Fibroblast of skin of scalp (primary cell): ENCODE measurements around the gene H2BK1.

Experiments
- DNase-seq: peaks from one replicate; pipeline ENCODE4 v3.0.0-alpha.2; 2013

Gene H2BK1

DNA sequence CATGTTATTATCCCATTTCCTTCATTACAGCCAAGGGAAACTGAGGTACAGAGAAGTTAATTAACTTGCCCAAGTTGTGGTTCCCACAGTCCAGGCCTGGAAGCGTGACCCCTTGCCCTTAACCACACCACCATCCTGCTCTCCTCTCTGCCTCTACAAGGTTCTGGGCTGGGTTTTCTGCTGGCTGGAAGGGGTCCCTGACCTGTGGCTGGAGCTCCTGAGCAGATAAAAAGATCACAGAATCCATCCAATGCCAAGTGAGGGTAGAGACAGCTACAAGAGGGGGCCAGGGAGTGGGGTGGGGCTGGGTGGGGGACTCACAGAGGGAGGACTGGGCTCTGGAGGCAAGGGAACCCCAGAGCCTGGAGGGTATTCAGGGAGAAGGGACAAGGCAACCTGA, 33.0 kb downstream of the H2BK1 start:
- no peak for DNase-seq

GRCh38 chr7:151176401-151176800, 33.9 kb downstream of the H2BK1 start:
- DNase-seq, result no peak

- DNase-seq, result no peak
Observed at GRCh38 chr7:151175793-151176311, 34.4 kb downstream of the H2BK1 start.

- DNase-seq, result no peak
Observed at GRCh38 chr7:151175047-151175792, 35.1 kb downstream of the H2BK1 start.

GRCh38 chr7:151174246-151175046, 35.8 kb downstream of the H2BK1 start:
- DNase-seq, result peak; percentile 18

- DNase-seq, result no peak
Observed at GRCh38 chr7:151173386-151174245, 36.7 kb downstream of the H2BK1 start.

- DNase-seq, result peak; percentile 66
Observed at GRCh38 chr7:151172273-151173141, 37.8 kb downstream of the H2BK1 start.

- no peak for DNase-seq
Observed at GRCh38 chr7:151168787-151169162, 41.5 kb downstream of the H2BK1 start.

GRCh38 chr7:151168003-151168786, 42.1 kb downstream of the H2BK1 start:
- DNase-seq, result no peak

DNA sequence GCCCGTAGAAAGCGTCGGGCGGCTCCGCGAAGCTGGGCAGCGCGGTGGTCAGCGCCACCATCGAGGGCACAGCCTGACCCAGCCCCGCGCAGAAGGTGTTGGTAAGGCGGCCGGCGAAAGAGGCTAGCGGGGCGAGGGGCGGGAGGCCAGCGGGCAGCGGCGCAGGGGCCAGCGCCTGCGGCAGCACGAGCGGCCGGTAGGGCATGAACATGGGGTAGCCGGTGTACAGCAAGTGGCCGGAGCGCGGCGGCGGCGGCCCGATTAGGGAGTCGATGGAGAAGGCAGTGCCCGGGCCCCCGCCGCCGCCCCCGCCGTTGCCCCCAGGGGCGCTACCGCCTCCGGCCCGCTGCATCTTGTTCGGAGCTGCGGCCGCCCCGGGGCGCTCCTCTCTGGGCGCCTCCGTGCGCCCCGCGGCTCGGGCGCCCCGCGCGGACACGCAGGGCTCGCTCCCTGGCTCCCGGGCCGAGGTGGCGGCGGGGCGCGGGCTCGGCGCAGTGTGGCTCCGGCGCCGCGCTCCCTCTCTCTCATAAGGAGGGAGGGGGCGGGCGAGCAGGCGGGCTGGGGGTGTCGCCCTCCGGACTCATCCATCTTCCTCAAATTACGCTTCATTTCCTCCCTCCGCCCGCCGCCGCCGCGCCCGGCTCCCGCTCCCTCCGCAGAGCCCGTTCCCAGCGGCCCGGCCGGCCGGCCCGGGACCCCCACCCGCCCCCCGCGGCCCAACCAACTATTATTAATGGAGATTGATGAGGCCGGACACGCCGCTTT, 42.9 kb downstream of the H2BK1 start, which contains the start of gene GBX1:
TSS of gene GBX1 (minus strand) at position 498 of the 765 bp plus-strand sequence. CDS start at position 352, 146 bp downstream.
- DNase-seq, result no peak

DNA sequence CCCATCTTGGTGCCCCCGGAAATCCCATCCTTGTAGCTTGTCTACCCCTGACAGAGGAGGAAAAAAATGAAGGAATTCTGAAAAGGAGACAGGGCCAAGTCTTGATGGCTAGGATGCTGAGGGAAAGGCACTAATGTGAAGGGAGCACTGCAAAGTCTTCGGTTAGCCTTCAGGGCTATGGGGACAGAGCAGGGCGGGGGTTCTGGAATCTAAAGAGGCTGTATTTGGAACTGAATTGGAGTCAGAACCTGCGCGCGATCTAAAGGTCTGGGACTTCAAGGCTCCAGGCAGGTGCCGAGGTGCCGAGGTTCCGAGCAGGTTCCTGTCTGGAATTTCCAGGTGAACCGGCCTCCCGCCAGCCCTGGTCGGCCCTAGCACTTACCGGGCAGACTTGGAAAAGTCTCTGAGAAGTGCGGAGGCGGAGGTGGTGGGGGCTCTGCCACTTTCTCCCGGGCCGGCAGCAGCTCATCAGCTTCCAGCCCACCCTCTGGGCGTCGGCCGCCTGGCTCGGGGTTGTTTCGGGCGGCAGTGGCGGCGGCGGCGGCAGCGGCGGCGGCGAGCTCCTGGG, 43.6 kb downstream of the H2BK1 start:
- no peak for DNase-seq

DNA sequence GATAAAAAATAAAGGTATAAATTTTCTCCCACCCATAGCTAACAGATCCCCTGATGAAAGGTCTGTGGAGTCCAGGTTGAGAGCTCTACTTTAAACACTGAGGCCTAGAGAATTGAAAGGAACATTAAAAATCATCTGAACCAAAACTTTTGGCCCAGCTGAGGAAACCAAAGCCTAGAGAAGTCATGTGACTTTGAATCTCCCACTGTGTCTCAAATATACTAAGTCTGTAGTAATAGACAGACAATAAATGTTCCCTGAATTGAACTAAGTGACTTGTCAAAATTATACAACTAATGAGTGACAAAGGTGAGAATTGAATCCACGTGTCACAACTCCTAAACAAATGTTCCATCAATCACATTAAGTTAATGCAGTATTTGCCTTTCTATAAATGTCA, 48.5 kb downstream of the H2BK1 start:
- no peak for DNase-seq
